Measurements from ENCODE around the gene SMCO3. TPM values are rescaled to one million over a fixed set of nuclear protein-coding genes. Genes with fewer than 3 reads are reported as not detected.

The SMCO3 gene
- total RNA-seq, 2 experiments from 2014 or later: not detected

DNA sequence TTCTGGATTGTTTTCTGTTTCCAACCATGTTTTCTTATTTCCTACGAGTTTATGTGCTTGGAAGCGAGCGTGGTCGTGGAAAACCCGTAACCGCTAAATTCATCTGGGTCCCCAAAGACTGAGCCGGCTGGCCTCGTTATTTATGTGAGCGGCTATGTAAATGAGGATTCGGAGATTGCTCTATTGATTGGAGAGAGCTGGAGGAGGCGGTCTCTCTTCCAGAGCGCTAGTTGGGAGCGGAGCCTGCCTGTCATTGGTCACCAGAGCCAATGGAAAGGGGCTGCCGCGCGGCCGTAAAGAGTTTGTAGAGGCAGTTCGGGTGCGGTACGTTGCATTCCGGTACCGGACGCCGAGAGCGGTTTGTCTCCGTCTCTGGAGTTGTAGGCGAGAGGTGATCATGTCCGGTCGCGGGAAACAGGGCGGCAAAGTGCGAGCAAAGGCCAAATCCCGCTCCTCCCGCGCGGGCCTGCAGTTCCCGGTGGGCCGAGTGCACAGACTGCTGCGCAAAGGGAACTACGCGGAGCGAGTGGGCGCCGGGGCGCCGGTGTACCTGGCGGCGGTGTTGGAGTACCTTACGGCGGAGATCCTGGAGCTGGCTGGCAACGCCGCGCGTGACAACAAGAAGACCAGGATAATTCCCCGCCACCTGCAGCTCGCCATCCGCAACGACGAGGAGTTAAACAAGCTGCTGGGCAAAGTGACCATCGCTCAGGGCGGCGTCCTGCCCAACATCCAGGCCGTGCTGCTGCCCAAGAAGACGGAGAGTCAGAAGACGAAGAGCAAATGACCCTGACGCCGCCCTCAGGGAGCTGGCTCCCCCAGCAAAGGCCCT, 39.7 kb downstream of the SMCO3 start:
- POLR2A ChIA-PET: interaction anchor here (0.8 to 7.5 kb wide), 13 partner anchors 8 to 357 kb away, joined by 3 to 175 read pairs (median 6); partner anchors contain the start of genes ARHGDIB, C12orf60, PDE6H and WBP11
- Mint-ChIP-seq H3K9me3 (ENCODE audit: insufficient read depth) (no peaks in the 10 kb centered on the region), H3K4me3 (peak overlapping the region; percentile 96), H3K4me1 (ENCODE audit: low read depth) (peaks cover 43% of the 10 kb centered on the region), H3K27me3 (ENCODE audit: low read depth) (no peaks in the 10 kb centered on the region), H3K36me3 (ENCODE audit: low read depth) (peaks cover 35% of the 10 kb centered on the region), H3K27ac (peak overlapping the region; percentile 98)
- DNase-seq: peak; percentile 96
- CTCF ChIA-PET: interaction anchor here (0.9 to 2.6 kb wide), 15 partner anchors 10 to 447 kb away, joined by 3 to 20 read pairs (median 4); partner anchors contain the start of genes ATF7IP, C12orf60, RERG and WBP11
- peak; percentile 70 for ATAC-seq

DNA sequence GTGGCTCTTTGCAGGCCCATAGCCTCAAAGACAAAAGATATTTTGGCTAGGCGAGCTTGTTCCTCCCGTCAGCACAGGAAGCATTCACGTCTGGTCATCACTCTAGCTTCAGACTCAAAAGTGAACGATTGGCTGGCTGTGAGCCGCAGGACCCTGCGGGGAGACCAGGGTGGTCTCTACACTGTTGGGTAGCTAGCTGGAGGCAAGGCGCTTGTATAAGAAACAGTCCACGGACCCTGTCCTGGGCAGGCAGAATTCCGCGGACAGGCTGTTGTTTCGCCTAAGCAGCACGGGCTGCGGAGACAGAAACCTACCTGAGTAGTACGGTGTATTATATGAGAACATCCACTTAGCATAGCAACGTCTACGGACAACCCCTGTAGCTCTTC, 40.3 kb downstream of the SMCO3 start:
- DNase-seq: peak; percentile 29
- ChIA-PET POLR2A (interaction anchor here (0.8 to 7.5 kb wide), 9 partner anchors 9 to 356 kb away, joined by 3 to 175 read pairs (median 6); partner anchors contain the start of genes ARHGDIB, C12orf60, PDE6H and WBP11), CTCF (interaction anchor here (0.8 to 1.2 kb wide), 6 partner anchors 28 to 408 kb away, joined by 3 to 5 read pairs (median 3); partner anchors contain the start of genes ARHGDIB, ATF7IP and C12orf60)
- Mint-ChIP-seq H3K36me3 (ENCODE audit: low read depth) (peaks cover 40% of the 10 kb centered on the region), H3K9me3 (ENCODE audit: insufficient read depth) (no peaks in the 10 kb centered on the region), H3K4me3 (peak overlapping the region; percentile 96), H3K4me1 (ENCODE audit: low read depth) (peaks cover 47% of the 10 kb centered on the region), H3K27me3 (ENCODE audit: low read depth) (no peaks in the 10 kb centered on the region), H3K27ac (peak overlapping the region; percentile 98)
- ATAC-seq: peak; percentile 6

- Mint-ChIP-seq H3K9me3 (ENCODE audit: insufficient read depth) (no peaks in the 10 kb centered on the region), H3K27ac (no peak overlapping the region), H3K27me3 (ENCODE audit: low read depth) (no peaks in the 10 kb centered on the region), H3K36me3 (ENCODE audit: low read depth) (peaks cover 42% of the 10 kb centered on the region), H3K4me3 (peak overlapping the region; percentile 96), H3K4me1 (ENCODE audit: low read depth) (peaks cover 49% of the 10 kb centered on the region)
- POLR2A ChIA-PET: interaction anchor here (1.9 to 7.5 kb wide), 4 partner anchors 29 to 355 kb away, joined by 6 to 175 read pairs (median 24); partner anchors contain the start of genes ARHGDIB, C12orf60 and WBP11
- DNase-seq: no peak
- no peak for ATAC-seq
- CTCF ChIA-PET: interaction anchor here (0.8 to 1.2 kb wide), 5 partner anchors 29 to 407 kb away, joined by 3 to 5 read pairs (median 3); partner anchors contain the start of genes ARHGDIB and ATF7IP
Measured at GRCh38 chr12:14772946-14773345, 41.0 kb downstream of the SMCO3 start.

DNA sequence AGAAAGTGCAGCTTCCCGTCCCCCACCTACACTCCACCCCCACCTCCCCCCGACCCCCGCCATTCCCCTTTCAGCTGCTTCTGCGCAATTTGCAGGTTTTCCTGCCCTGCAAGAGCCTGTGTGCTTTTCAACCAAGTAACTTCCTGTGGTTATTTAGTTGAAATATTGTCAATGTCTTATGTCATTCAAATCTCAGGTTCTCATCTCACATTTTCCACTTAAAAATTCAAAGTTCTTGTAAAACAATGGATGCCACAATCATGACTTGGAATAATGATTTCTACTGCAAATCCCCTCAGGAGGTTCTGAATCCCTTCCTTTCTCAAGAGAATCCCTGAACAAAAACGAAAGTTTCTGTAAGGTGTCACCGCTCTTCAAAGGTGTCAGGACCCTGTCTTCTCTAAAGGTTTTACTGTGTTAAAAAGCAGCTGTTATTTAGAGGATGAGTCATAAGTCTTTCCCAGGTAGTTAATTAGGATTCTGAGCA, 42.3 kb downstream of the SMCO3 start:
- no peaks in the 10 kb centered on the region for H3K27me3 Mint-ChIP-seq (ENCODE audit: low read depth)
- peaks cover 58% of the 10 kb centered on the region for H3K4me1 Mint-ChIP-seq (ENCODE audit: low read depth)
- ATAC-seq (no peak), DNase-seq (peak; percentile 53)
- CTCF ChIA-PET: interaction anchor here (0.8 to 3.6 kb wide), 6 partner anchors 28 to 813 kb away, joined by 3 to 36 read pairs (median 4); partner anchors contain the start of genes ATF7IP, C12orf60 and WBP11
- H3K27ac Mint-ChIP-seq: peak overlapping the region; percentile 99
- peaks cover 54% of the 10 kb centered on the region for H3K36me3 Mint-ChIP-seq (ENCODE audit: low read depth)
- no peaks in the 10 kb centered on the region for H3K9me3 Mint-ChIP-seq (ENCODE audit: insufficient read depth)
- POLR2A ChIA-PET: interaction anchor here (0.5 to 7.5 kb wide), 38 partner anchors 9 to 924 kb away, joined by 3 to 175 read pairs (median 5); partner anchors contain the start of genes ARHGDIB, ATF7IP, C12orf60 and PDE6H
- H3K4me3 Mint-ChIP-seq: peak overlapping the region; percentile 99

GRCh38 chr12:14770496-14771461, 43.2 kb downstream of the SMCO3 start:
- DNase-seq (peak; percentile 97), ATAC-seq (peak; percentile 36)
- H3K4me1 Mint-ChIP-seq (ENCODE audit: low read depth): peaks cover 50% of the 10 kb centered on the region
- H3K9me3 Mint-ChIP-seq (ENCODE audit: insufficient read depth): no peaks in the 10 kb centered on the region
- ChIA-PET CTCF (interaction anchor here (0.8 to 3.6 kb wide), 19 partner anchors 10 to 814 kb away, joined by 3 to 36 read pairs (median 5); partner anchors contain the start of genes ARHGDIB, ATF7IP, C12orf60 and WBP11), POLR2A (interaction anchor here (0.5 to 7.5 kb wide), 49 partner anchors 10 to 1140 kb away, joined by 3 to 175 read pairs (median 4); partner anchors contain the start of genes ARHGDIB, ATF7IP, C12orf60 and DERA)
- H3K27ac Mint-ChIP-seq: peak overlapping the region; percentile 99
- H3K36me3 Mint-ChIP-seq (ENCODE audit: low read depth): peaks cover 57% of the 10 kb centered on the region
- H3K27me3 Mint-ChIP-seq (ENCODE audit: low read depth): no peaks in the 10 kb centered on the region
- H3K4me3 Mint-ChIP-seq: peak overlapping the region; percentile 99

- peak overlapping the region; percentile 99 for H3K27ac Mint-ChIP-seq
- ATAC-seq: peak; percentile 52
- peaks cover under 1% of the 10 kb centered on the region for H3K9me3 Mint-ChIP-seq (ENCODE audit: insufficient read depth)
- CTCF ChIA-PET: interaction anchor here (0.8 to 3.6 kb wide), 20 partner anchors 8 to 519 kb away, joined by 3 to 36 read pairs (median 5); partner anchors contain the start of genes ARHGDIB, ATF7IP, C12orf60 and WBP11
- peaks cover 62% of the 10 kb centered on the region for H3K36me3 Mint-ChIP-seq (ENCODE audit: low read depth)
- peak; percentile 91 for DNase-seq
- H3K27me3 Mint-ChIP-seq (ENCODE audit: low read depth): no peaks in the 10 kb centered on the region
- peak overlapping the region; percentile 99 for H3K4me3 Mint-ChIP-seq
- POLR2A ChIA-PET: interaction anchor here (0.6 to 7.5 kb wide), 36 partner anchors 11 to 1141 kb away, joined by 3 to 175 read pairs (median 5); partner anchors contain the start of genes ARHGDIB, ATF7IP, C12orf60 and DERA
- peaks cover 48% of the 10 kb centered on the region for H3K4me1 Mint-ChIP-seq (ENCODE audit: low read depth)
Measured at GRCh38 chr12:14769969-14770495, 44.0 kb downstream of the SMCO3 start.

DNA sequence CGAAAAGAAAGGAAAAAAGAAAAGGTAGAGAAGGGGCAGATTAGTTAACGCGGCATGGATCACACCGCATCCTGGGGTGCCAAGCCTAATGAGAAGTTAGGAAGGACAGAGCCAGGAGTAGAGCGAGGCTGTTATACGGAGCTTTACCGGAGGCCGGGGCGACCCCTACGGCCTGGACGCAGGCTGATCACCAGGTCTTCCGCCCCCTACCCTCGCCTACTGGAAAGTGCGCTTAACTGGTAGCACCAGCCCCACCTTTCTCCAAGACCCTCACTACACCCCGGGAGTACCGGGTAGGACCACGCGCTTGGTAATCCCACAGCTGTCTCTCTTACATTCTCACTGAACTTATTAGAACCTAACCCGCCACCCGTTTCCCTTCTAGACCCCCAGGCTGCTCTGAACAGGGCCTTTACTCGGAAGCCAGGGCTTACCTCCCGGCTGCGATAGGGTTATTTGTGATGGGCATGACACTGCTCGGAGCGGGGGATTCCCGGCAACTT, 44.5 kb downstream of the SMCO3 start:
- Mint-ChIP-seq H3K27me3 (ENCODE audit: low read depth) (no peaks in the 10 kb centered on the region), H3K4me1 (ENCODE audit: low read depth) (peaks cover 46% of the 10 kb centered on the region), H3K4me3 (peak overlapping the region; percentile 99), H3K9me3 (ENCODE audit: insufficient read depth) (peaks cover 4% of the 10 kb centered on the region), H3K36me3 (ENCODE audit: low read depth) (peaks cover 59% of the 10 kb centered on the region), H3K27ac (peak overlapping the region; percentile 99)
- CTCF ChIA-PET: interaction anchor here (0.8 to 3.6 kb wide), 19 partner anchors 8 to 518 kb away, joined by 3 to 36 read pairs (median 4); partner anchors contain the start of genes ARHGDIB, ATF7IP, C12orf60 and WBP11
- POLR2A ChIA-PET: interaction anchor here (0.8 to 7.5 kb wide), 21 partner anchors 11 to 549 kb away, joined by 3 to 175 read pairs (median 6); partner anchors contain the start of genes ARHGDIB, ATF7IP, C12orf60 and WBP11
- ATAC-seq: peak; percentile 5
- DNase-seq: no peak

- Mint-ChIP-seq H3K4me1 (ENCODE audit: low read depth) (peaks cover 44% of the 10 kb centered on the region), H3K27me3 (ENCODE audit: low read depth) (no peaks in the 10 kb centered on the region), H3K27ac (peak overlapping the region; percentile 99), H3K36me3 (ENCODE audit: low read depth) (peaks cover 54% of the 10 kb centered on the region), H3K9me3 (ENCODE audit: insufficient read depth) (peaks cover 4% of the 10 kb centered on the region), H3K4me3 (peak overlapping the region; percentile 99)
- POLR2A ChIA-PET: interaction anchor here (0.8 to 7.5 kb wide), 8 partner anchors 12 to 548 kb away, joined by 3 to 175 read pairs (median 9); partner anchors contain the start of genes ARHGDIB, C12orf60 and WBP11
- ATAC-seq (no peak), DNase-seq (peak; percentile 35)
- CTCF ChIA-PET: interaction anchor here (0.6 to 3.6 kb wide), 16 partner anchors 9 to 403 kb away, joined by 3 to 36 read pairs (median 5); partner anchors contain the start of genes ARHGDIB, ATF7IP, C12orf60 and WBP11
Measured at GRCh38 chr12:14768823-14769405, 45.1 kb downstream of the SMCO3 start.

DNA sequence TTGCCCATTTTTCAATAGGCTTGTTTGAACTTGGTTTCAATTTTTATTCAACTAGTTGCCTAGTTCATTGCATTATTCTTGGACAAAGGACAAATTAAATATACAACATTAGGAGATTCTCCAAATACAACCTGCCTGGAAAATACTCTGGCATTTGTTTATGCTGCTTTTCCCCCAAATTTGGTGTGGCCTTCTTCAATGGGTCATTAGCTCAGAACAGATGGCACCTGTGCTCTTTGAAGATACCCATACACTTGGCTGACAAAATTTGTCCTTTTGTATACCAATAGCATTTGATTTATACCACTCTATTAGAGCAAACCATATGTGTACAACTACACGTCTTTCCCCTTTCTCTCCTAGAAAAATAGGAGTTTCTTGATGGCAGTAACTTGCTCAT, 46.4 kb downstream of the SMCO3 start:
- Mint-ChIP-seq H3K4me1 (ENCODE audit: low read depth) (peaks cover 32% of the 10 kb centered on the region), H3K4me3 (peak overlapping the region; percentile 23), H3K27ac (no peak overlapping the region), H3K36me3 (ENCODE audit: low read depth) (peaks cover 56% of the 10 kb centered on the region), H3K27me3 (ENCODE audit: low read depth) (no peaks in the 10 kb centered on the region), H3K9me3 (ENCODE audit: insufficient read depth) (peaks cover 5% of the 10 kb centered on the region)
- ChIA-PET CTCF (no interaction called here), POLR2A (no interaction called here)
- DNase-seq: no peak
- ATAC-seq: no peak
